T-helper 2 cell treated with Interferon-gamma antibody and Interleukin-4, amounts not matched to agents 5 μg/mL and 100 μg/mL, for 36 hours (primary cell): ENCODE data around the gene RGS6.

ENCODE experiments used
- DNase-seq: peaks from one replicate; pipeline ENCODE4 v3.0.0; 2021; ENCODE audit warnings: low spot score
- H3K27ac Mint-ChIP-seq: one replicate; pipeline ENCODE4 v1.8.0; 2021; ENCODE audit warnings: mild to moderate bottlenecking, mixed read lengths
- H3K27me3 Mint-ChIP-seq: one replicate; pipeline ENCODE4 v1.8.0; 2021; ENCODE audit warnings: low read depth, mixed read lengths
- H3K36me3 Mint-ChIP-seq: one replicate; pipeline ENCODE4 v1.8.0; 2021; ENCODE audit warnings: low read depth, mixed read lengths
- H3K4me1 Mint-ChIP-seq: one replicate; pipeline ENCODE4 v1.8.0; 2021; ENCODE audit warnings: low read depth, mixed read lengths
- H3K4me3 Mint-ChIP-seq: one replicate; pipeline ENCODE4 v1.8.0; 2022; ENCODE audit warnings: mild to moderate bottlenecking, moderate library complexity, mixed read lengths
- H3K9me3 Mint-ChIP-seq: one replicate; pipeline ENCODE4 v1.8.0; 2021; ENCODE audit warnings: mixed read lengths

RGS6 gene

DNA sequence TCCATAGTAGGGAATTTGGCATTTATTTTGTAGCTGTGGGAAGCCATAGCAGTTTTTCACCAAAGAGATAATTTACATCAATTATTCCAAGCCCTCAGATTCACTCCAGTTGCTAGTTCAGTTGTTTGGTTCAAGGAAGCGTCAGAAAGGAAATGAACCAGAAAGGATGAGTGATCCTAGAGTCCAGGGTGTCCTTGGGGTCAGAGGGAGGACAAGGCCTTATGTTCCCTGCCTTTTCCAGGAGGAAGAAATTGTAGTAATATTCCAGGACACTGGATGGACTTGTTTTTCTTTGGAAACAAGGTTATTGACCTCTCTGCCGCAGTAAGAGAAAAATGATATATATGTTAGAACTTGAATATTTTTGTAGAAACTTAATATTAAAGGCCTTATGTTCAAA lies 409.5 kb downstream of the RGS6 start:
- H3K9me3 Mint-ChIP-seq: peaks cover 13% of the 10 kb centered on the region
- no peak for DNase-seq

GRCh38 chr14:72347118-72347517 lies 414.9 kb downstream of the RGS6 start:
- Mint-ChIP-seq H3K27ac (no peak overlapping the region), H3K9me3 (no peaks in the 10 kb centered on the region), H3K36me3 (no peaks in the 10 kb centered on the region), H3K27me3 (peaks cover 11% of the 10 kb centered on the region), H3K4me3 (no peak overlapping the region), H3K4me1 (no peaks in the 10 kb centered on the region)
- no peak for DNase-seq

More for the DNA sequence above, 409.5 kb downstream of the RGS6 start:
- Mint-ChIP-seq H3K36me3 (no peaks in the 10 kb centered on the region), H3K27ac (no peak overlapping the region), H3K27me3 (peaks cover 5% of the 10 kb centered on the region), H3K4me1 (no peaks in the 10 kb centered on the region), H3K4me3 (no peak overlapping the region)

- Mint-ChIP-seq H3K36me3 (no peaks in the 10 kb centered on the region), H3K4me3 (no peak overlapping the region), H3K27me3 (peaks cover 13% of the 10 kb centered on the region), H3K9me3 (no peaks in the 10 kb centered on the region), H3K4me1 (no peaks in the 10 kb centered on the region), H3K27ac (no peak overlapping the region)
- no peak for DNase-seq
These were observed 418.0 kb downstream of the RGS6 start for GRCh38 chr14:72350215-72350614.

- DNase-seq: no peak
- Mint-ChIP-seq H3K9me3 (no peaks in the 10 kb centered on the region), H3K27ac (no peak overlapping the region), H3K36me3 (no peaks in the 10 kb centered on the region), H3K4me1 (no peaks in the 10 kb centered on the region), H3K27me3 (peaks cover 13% of the 10 kb centered on the region), H3K4me3 (no peak overlapping the region)
These were observed 419.8 kb downstream of the RGS6 start for GRCh38 chr14:72352012-72352411.

DNA sequence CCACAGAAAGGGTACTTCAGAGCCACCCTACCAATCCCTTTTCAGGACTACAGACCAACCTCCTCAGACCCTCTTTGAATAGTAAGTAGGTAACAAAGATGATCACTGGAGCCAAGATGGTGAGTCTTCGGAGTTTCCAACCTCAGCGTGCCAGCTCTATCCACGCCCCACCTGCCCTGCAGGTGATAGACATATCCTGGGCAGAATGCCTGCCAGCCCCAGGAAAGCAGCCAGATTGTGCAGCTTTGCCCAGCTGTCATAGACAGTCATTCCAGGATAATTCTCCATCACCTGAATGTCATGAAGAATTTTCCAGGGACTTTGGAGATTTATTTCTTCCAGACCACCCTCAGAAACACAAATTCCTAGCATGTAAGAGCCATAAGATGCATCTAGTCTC lies 434.4 kb downstream of the RGS6 start:
- DNase-seq: no peak
- Mint-ChIP-seq H3K36me3 (no peaks in the 10 kb centered on the region), H3K27me3 (peaks cover 25% of the 10 kb centered on the region), H3K9me3 (no peaks in the 10 kb centered on the region), H3K27ac (no peak overlapping the region), H3K4me1 (no peaks in the 10 kb centered on the region), H3K4me3 (no peak overlapping the region)

GRCh38 chr14:72369106-72369505 lies 436.9 kb downstream of the RGS6 start:
- H3K36me3 Mint-ChIP-seq: no peaks in the 10 kb centered on the region
- DNase-seq: no peak
- no peak overlapping the region for H3K4me3 Mint-ChIP-seq
- H3K27ac Mint-ChIP-seq: no peak overlapping the region
- peaks cover 28% of the 10 kb centered on the region for H3K27me3 Mint-ChIP-seq
- H3K9me3 Mint-ChIP-seq: peaks cover 3% of the 10 kb centered on the region
- no peaks in the 10 kb centered on the region for H3K4me1 Mint-ChIP-seq

- Mint-ChIP-seq H3K36me3 (peaks cover 1% of the 10 kb centered on the region), H3K4me3 (peak overlapping the region; percentile 9), H3K4me1 (peaks cover 14% of the 10 kb centered on the region), H3K9me3 (peaks cover 31% of the 10 kb centered on the region), H3K27ac (no peak overlapping the region), H3K27me3 (peaks cover 35% of the 10 kb centered on the region)
- no peak for DNase-seq
These were observed 444.8 kb downstream of the RGS6 start for GRCh38 chr14:72377016-72377415.

GRCh38 chr14:72380456-72380855 lies 448.2 kb downstream of the RGS6 start:
- no peak overlapping the region for H3K27ac Mint-ChIP-seq
- H3K27me3 Mint-ChIP-seq: peaks cover 51% of the 10 kb centered on the region
- peaks cover 18% of the 10 kb centered on the region for H3K4me1 Mint-ChIP-seq
- DNase-seq: no peak
- H3K4me3 Mint-ChIP-seq: no peak overlapping the region
- H3K9me3 Mint-ChIP-seq: peaks cover 23% of the 10 kb centered on the region
- H3K36me3 Mint-ChIP-seq: no peaks in the 10 kb centered on the region

- H3K27me3 Mint-ChIP-seq: peaks cover 49% of the 10 kb centered on the region
- H3K4me3 Mint-ChIP-seq: no peak overlapping the region
- DNase-seq: no peak
- H3K27ac Mint-ChIP-seq: no peak overlapping the region
- peaks cover 6% of the 10 kb centered on the region for H3K9me3 Mint-ChIP-seq
- H3K36me3 Mint-ChIP-seq: no peaks in the 10 kb centered on the region
- peaks cover 5% of the 10 kb centered on the region for H3K4me1 Mint-ChIP-seq
These were observed 451.6 kb downstream of the RGS6 start for GRCh38 chr14:72383865-72384264.

- Mint-ChIP-seq H3K36me3 (no peaks in the 10 kb centered on the region), H3K4me1 (peaks cover 5% of the 10 kb centered on the region), H3K27me3 (peaks cover 47% of the 10 kb centered on the region), H3K27ac (no peak overlapping the region), H3K9me3 (no peaks in the 10 kb centered on the region), H3K4me3 (no peak overlapping the region)
- no peak for DNase-seq
These were observed 455.5 kb downstream of the RGS6 start for GRCh38 chr14:72387726-72388125.

GRCh38 chr14:72389200-72389599 lies 457.0 kb downstream of the RGS6 start:
- Mint-ChIP-seq H3K4me3 (no peak overlapping the region), H3K4me1 (peaks cover 2% of the 10 kb centered on the region), H3K36me3 (no peaks in the 10 kb centered on the region), H3K9me3 (peaks cover 9% of the 10 kb centered on the region), H3K27me3 (peaks cover 43% of the 10 kb centered on the region), H3K27ac (no peak overlapping the region)
- no peak for DNase-seq

GRCh38 chr14:72401101-72401625 lies 468.9 kb downstream of the RGS6 start:
- peaks cover 53% of the 10 kb centered on the region for H3K27me3 Mint-ChIP-seq
- H3K27ac Mint-ChIP-seq: peak overlapping the region; percentile 94
- no peak for DNase-seq
- H3K9me3 Mint-ChIP-seq: no peaks in the 10 kb centered on the region
- peaks cover 4% of the 10 kb centered on the region for H3K36me3 Mint-ChIP-seq
- peaks cover 44% of the 10 kb centered on the region for H3K4me1 Mint-ChIP-seq
- peak overlapping the region; percentile 73 for H3K4me3 Mint-ChIP-seq

- Mint-ChIP-seq H3K4me1 (peaks cover 44% of the 10 kb centered on the region), H3K4me3 (peak overlapping the region; percentile 73), H3K27me3 (peaks cover 56% of the 10 kb centered on the region), H3K27ac (peak overlapping the region; percentile 94), H3K9me3 (no peaks in the 10 kb centered on the region), H3K36me3 (peaks cover 4% of the 10 kb centered on the region)
- peak; percentile 35 for DNase-seq
These were observed 469.6 kb downstream of the RGS6 start for GRCh38 chr14:72401632-72402376.

- Mint-ChIP-seq H3K27me3 (peaks cover 61% of the 10 kb centered on the region), H3K4me3 (peak overlapping the region; percentile 73), H3K36me3 (peaks cover 4% of the 10 kb centered on the region), H3K9me3 (no peaks in the 10 kb centered on the region), H3K4me1 (peaks cover 44% of the 10 kb centered on the region), H3K27ac (peak overlapping the region; percentile 94)
- DNase-seq: no peak
These were observed 470.1 kb downstream of the RGS6 start for GRCh38 chr14:72402377-72402772.
